Occipital lobe (tissue), 2 donors: ENCODE results near the gene DENND5A. TPM values are rescaled to one million over a fixed set of nuclear protein-coding genes. Genes with fewer than 3 reads are reported as not detected.
A peak's percentile ranks its signal among the peaks of the same experiment; 100 is the strongest.
"Not testable (repeated sequence)": the region's sequence is repeated elsewhere in the genome, so short reads cannot be mapped to it uniquely, and the experiment has no call there.

Experiments
- DNase-seq: peaks from one replicate; lab custom pipeline; 2025; lab: John Stamatoyannopoulos, UW
- total RNA-seq: library from RNA; depleted of rRNA; stranded (reverse); fragments of >200 nt; gene quantifications from one replicate; pipeline ENCODE4 v1.2.3, GENCODE V29; 2014

The DENND5A gene
- total RNA-seq, 1 donor from 2014 or later, result 137 TPM

DNA sequence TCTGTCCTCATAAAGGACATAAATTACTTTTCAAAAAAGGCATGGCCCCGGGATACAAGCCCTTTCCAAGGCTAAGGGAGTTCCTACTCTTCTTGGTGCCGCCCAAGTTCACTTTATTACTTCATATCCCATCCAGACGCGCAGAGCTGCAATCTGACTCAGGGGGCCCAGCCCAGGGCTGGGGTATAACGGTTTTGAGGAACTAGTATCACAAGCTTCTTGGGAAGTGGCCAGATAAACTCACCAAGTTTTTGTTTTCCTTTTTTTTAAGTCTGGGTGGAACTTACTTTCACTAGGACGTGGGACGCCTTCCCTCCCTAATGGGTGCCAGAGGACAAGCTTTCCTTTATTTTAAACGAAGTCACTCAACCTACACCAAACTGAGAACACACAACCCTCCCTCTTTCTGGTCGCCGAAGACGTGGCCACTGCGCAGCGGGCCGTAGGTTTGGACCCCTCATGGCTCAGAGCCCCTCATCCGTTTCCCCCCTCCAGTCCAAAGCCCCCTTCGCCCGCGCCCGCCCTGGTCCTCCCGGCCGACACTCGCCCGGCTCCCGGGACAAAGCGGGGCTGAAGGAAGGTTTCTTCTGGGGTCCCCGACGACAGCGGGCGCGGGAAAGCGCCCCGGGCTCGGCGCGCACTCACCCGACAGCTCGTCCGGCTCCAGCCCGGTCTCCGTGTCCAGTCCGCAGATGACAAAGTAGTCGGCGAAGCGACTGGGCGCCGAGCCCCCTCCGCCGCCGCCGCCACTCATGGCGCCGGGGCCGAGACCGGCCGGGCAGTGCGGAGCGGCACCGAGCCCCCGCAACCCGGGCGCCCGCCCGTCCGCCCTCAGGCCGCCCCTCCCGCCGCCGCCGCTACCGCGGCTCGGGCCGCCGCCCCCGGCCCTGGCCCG, 587 bp downstream of the DENND5A start:
- peak; percentile 24 for DNase-seq

- no peak for DNase-seq
Measured at GRCh38 chr11:9263840-9264315, 1.3 kb downstream of the DENND5A start.

DNA sequence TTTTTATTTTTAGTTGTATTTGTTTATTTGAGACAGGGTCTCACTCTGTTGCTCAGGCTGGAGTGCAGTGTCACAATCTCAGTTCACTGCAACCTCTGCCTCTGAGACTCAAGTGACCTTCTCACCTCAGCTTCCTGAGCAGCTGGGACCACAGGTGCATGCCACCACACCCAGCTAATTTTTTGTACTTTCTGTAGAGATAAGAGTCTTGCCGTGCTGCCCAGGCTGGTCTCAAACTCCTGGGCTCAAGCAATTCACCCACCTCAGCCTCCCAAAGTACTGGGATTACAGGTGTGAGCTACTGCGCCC, 4.4 kb downstream of the DENND5A start:
- DNase-seq, result not testable (repeated sequence)

- no peak for DNase-seq
Measured at GRCh38 chr11:9259981-9260837, 4.9 kb downstream of the DENND5A start.

DNA sequence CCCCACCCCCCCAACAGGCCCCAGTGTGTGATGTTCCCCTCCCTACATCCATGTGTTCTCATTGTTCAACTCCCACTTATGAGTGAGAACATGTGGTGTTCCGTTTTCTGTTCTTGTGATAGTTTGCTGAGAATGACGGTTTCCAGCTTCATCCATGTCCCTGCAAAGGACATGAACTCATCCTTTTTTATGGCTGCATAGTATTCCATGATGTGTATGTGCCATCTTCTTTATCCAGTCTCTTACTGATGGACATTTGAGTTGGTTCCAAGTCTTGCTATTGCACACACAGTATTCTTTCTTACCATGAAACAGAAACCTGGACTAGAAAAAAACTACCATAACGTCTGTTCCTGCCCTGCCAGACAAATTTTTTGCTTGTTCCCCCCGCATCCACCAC, 6.9 kb downstream of the DENND5A start:
- DNase-seq, result not testable (repeated sequence)

- DNase-seq, result no peak
Measured at GRCh38 chr11:9254416-9254815, 10.7 kb downstream of the DENND5A start.

DNA sequence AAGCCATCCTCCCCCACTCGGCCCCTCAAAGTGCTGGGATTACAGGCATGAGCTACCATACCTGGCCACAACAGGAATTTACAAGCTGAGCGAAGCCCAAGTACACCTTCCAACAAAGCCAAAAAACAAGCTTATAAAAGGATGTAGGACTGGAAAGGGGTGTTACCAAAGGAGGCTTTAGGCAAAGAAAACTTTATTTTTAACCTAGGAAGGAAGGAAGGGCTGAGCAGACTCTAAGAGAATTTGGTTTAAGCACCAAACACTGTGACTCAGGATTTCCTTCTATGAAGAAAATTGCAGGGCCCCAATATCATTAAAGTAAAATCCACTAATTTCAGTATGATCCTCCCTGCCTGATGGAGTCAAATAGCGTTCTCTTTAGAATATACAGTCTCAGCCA, 12.1 kb downstream of the DENND5A start:
- no peak for DNase-seq

DNA sequence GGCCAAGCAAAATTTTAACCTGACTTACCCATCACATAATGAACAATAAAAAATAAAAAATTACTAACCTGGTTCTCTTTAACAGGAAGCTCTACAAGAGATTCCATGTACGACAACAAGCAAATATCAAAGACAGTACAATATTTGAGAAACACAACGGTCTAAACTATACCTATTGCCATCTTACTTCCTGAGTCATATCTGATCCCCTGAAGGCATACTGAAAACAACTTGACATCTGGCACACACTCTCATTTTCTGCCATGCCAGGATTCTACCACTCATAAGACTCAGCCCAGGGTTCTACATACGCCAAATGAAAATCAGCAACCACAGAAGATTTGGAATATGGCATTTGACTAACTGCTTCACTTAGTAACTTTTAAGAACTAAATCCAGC, 13.8 kb downstream of the DENND5A start:
- no peak for DNase-seq

- no peak for DNase-seq
Measured at GRCh38 chr11:9250139-9250582, 15.0 kb downstream of the DENND5A start.

GRCh38 chr11:9249252-9249651, 15.9 kb downstream of the DENND5A start:
- no peak for DNase-seq

DNA sequence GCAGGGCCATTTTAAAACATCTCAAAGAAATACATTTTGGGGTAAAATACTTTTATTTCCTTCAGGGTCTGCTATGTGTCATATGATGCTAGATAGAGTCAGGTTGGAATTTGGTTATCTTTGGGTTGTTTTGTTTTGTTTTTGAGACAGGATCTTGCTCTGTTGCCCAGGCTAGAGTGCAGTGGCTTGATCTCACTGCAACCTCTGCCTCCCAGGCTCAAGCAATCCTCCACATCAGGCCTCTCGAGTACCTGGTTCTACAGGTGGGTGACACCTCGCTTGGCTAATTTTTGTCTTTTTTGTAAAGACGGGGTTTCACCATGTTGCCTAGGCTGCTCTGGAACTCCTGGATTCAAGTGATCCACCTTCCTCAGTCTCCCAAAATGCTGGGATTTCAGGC, 17.3 kb downstream of the DENND5A start:
- no peak for DNase-seq

- DNase-seq, result not testable (repeated sequence)
Measured at GRCh38 chr11:9236242-9236641, 28.9 kb downstream of the DENND5A start.

- DNase-seq, result no peak
Measured at GRCh38 chr11:9232482-9232881, 32.7 kb downstream of the DENND5A start.

DNA sequence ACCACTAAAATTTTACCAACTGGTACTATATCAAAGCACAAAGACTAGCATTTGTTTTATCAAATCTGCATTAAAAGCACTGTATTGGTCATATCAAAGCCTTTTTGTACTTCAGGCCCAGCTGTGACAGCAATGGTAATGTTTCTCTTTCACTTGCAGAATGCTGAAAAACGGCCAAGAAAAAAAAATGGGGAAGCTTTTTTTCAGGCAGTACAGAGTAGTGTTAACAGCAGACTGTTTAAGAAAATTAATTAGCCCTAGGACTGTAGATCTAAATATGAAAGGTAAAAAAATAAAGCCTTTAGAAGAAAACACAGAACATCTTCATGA, 33.3 kb downstream of the DENND5A start:
- no peak for DNase-seq

GRCh38 chr11:9230296-9230695, 34.9 kb downstream of the DENND5A start:
- DNase-seq, result no peak

GRCh38 chr11:9228091-9228490, 37.1 kb downstream of the DENND5A start:
- DNase-seq, result no peak

GRCh38 chr11:9225748-9226298, 39.3 kb downstream of the DENND5A start:
- no peak for DNase-seq

GRCh38 chr11:9222654-9223053, 42.5 kb downstream of the DENND5A start:
- DNase-seq, result no peak

GRCh38 chr11:9220853-9221252, 44.3 kb downstream of the DENND5A start:
- not testable (repeated sequence) for DNase-seq

- DNase-seq, result no peak
Measured at GRCh38 chr11:9219572-9219971, 45.6 kb downstream of the DENND5A start.

- DNase-seq, result no peak
Measured at GRCh38 chr11:9219115-9219514, 46.0 kb downstream of the DENND5A start.

DNA sequence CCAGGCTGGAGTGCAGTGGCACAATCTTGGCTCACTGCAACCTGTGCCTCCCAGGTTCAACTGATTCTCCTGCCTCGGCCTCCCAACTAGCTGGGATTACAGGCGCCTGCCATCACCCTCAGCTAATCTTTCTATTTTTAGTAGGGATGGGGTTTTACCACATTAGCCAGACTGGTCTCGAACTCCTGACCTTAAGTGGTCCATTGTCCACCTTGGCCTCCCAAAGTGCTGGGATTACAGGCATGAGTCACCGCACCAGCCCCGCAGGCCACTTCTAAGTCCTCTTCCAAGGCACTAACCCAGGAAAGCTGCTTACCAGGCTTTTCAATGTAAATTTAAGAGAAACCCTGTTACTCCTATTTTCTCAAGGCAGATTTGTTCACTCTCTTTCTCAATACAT, 50.4 kb downstream of the DENND5A start:
- DNase-seq, result no peak
